ENCODE measurements around the gene CH25H.
"Not testable (repeated sequence)": the region's sequence is repeated elsewhere in the genome, so short reads cannot be mapped to it uniquely, and the experiment has no call there.

Gene CH25H, protein sequence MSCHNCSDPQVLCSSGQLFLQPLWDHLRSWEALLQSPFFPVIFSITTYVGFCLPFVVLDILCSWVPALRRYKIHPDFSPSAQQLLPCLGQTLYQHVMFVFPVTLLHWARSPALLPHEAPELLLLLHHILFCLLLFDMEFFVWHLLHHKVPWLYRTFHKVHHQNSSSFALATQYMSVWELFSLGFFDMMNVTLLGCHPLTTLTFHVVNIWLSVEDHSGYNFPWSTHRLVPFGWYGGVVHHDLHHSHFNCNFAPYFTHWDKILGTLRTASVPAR

DNA sequence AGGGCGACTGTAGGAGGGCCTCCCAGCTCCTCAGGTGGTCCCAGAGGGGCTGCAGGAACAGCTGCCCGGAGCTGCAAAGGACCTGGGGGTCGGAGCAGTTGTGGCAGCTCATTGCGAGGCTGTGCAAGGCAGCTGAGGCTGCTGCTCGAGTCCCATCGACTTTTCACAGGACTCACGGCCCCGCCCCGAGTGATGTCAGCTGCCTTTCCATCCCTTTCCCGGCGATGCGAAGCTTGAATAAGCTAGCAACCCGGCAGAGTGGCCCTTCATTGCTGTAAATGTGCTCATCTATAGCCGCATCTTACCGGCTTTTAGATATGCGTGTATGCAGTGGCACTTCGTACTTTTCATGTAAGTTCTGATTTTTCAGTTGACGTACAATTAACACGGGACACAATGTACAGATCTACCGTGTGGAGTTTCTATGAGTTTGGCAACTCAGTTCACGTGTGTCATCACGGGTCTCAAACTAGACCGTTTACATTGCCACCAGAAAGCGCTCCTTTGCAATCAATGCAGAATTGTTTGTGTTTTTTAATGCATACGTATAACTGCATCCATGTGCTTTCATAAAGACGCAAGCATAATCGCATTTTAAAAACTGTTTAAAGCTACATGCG lies at the start of gene CH25H:
Gene CH25H (minus strand): TSS at position 137 of the 620 bp plus-strand sequence. CDS start 25 bp downstream, at position 112.
- no peak for DNase-seq (ENCODE audit: insufficient read length, low spot score)
- no peak for FAIRE-seq
- TF ChIP-seq, protein P1, sequence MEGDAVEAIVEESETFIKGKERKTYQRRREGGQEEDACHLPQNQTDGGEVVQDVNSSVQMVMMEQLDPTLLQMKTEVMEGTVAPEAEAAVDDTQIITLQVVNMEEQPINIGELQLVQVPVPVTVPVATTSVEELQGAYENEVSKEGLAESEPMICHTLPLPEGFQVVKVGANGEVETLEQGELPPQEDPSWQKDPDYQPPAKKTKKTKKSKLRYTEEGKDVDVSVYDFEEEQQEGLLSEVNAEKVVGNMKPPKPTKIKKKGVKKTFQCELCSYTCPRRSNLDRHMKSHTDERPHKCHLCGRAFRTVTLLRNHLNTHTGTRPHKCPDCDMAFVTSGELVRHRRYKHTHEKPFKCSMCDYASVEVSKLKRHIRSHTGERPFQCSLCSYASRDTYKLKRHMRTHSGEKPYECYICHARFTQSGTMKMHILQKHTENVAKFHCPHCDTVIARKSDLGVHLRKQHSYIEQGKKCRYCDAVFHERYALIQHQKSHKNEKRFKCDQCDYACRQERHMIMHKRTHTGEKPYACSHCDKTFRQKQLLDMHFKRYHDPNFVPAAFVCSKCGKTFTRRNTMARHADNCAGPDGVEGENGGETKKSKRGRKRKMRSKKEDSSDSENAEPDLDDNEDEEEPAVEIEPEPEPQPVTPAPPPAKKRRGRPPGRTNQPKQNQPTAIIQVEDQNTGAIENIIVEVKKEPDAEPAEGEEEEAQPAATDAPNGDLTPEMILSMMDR (IDR thresholded peaks at IDR 0.05; ENCODE audit: insufficient read depth, missing control alignments), result no peak

DNA sequence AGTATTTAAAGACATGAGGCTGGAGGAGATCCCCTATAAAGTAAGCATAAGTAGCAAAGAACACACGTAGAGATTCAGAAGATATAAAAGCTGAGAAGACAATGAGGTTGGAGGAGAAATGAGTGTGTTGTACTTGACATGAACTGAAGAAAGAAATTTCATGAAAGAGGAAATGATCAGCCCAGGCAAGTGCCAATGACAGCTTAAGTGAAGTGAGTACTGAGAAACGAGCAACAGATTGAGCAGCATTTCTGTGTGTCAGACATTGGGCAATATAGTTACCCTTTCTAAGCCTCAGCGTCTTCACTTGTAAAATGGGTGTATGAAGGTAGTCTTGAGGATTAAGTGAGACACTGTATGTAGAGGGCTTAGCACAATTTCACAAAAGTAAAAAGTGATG lies 49.2 kb upstream of the CH25H start:
- DNase-seq (ENCODE audit: insufficient read length, low spot score), result no peak
- FAIRE-seq, result no peak
- TF ChIP-seq, protein P1 (IDR thresholded peaks at IDR 0.05; ENCODE audit: insufficient read depth, missing control alignments), result no peak

DNA sequence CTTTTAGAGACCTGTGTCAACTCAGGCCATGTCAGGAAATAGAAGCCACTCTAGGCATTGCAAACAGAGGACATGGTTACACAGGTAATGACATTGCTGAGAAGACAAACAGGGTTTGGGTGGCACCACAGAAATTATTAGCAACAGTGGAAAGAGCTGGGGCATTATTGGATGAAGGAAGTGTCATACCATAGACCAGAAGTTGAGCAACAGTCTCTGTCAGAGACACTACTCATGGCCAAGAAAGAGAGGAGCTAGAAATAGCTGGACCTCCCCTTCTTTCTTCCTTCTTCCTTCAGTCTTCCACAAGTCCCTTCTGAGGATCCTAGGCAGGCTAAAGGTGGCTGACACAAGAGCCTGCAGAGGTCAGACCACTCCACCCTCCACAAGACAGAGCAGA lies 48.7 kb upstream of the CH25H start:
- DNase-seq (ENCODE audit: insufficient read length, low spot score), result no peak
- TF ChIP-seq, protein P1 (IDR thresholded peaks at IDR 0.05; ENCODE audit: insufficient read depth, missing control alignments), result no peak
- FAIRE-seq, result no peak

DNA sequence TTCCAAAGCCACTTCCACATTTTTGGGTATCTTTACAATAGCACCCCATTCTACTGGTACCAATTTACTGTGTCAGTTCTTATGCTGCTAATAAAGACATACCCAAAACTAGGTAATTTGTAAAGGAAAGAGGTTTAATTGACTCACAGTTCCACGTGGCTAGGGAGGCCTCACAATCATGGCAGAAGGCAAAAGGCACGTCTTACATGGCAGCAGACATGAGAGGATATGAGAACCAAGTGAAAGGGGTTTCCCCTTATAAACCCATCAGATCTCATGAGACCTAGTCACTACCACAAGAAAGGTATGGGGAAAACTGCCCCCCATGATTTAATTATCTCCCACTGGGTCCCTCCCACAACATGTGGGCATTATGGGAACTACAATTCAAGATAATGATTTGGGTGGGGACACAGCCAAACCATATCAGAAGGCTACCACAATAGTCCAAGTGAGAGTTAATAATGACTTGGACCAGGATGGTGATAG lies 48.0 kb upstream of the CH25H start:
- not testable (repeated sequence) for DNase-seq (ENCODE audit: insufficient read length, low spot score); FAIRE-seq

DNA sequence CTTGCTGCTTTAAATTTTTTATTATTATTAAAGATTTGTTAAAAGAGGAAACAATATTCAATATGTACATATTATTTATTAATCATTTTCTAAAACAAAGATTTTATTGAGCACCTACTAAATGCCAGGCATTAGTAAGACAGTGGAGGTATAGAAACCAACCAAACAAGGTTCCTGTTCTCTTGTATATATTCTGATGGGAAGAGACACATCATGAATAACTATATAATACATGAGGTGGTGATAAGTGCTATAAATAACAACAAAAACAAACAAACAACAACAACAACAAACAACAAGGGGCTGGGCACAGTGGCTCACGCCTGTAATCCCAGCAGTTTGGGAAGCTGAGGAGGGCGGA lies 45.1 kb upstream of the CH25H start:
- no peak for DNase-seq (ENCODE audit: insufficient read length, low spot score)
- TF ChIP-seq, protein P1 (IDR thresholded peaks at IDR 0.05; ENCODE audit: insufficient read depth, missing control alignments), result no peak
- no peak for FAIRE-seq

DNA sequence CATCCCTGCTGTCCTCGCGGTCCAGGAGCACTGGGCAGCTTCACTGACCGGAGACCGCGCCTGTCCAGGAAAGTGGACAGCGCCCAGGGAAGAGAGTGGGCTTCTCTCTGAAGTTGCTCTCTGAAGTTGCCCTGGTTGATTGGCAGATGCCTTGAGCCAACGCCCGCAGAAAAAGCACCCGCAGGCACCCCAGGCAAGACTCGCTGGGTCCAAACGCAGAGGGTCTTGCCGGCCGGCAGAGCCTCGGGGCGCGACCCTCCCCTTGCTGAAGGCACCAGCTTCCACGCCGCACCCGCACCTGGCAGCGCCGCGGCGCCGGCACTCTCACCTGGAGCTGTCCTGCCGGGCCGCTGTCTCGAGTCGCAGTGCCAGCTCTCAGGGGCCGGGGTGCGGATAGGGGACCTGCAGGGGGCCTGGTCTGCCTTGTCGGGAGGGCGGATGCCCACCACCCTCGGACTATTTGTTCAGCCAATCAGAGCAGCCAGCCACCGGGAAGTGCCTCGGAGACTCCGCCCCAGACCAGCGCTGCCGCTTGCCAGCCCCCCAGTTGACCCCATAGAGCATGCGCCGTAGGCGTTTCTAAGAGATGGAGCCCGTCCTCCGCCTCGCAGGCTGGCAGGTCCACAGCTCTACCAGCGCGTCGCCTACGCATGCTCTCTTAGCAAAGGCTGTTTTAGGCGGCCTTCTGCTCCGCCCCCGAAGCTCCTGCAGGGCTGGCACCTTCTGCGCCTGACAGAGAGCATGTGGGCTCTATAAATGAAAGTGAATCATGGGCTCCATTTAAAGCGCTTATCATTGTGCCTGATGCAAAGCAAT lies 44.5 kb upstream of the CH25H start, which contains the start of gene LIPA:
Gene LIPA (minus strand): TSS at position 367 of the 816 bp plus-strand sequence. CDS start 4,127 bp downstream, outside the sequence.
- TF ChIP-seq, protein P1 (IDR thresholded peaks at IDR 0.05; ENCODE audit: insufficient read depth, missing control alignments), result no peak
- DNase-seq (ENCODE audit: insufficient read length, low spot score) (peak; percentile 72), FAIRE-seq (no peak)

DNA sequence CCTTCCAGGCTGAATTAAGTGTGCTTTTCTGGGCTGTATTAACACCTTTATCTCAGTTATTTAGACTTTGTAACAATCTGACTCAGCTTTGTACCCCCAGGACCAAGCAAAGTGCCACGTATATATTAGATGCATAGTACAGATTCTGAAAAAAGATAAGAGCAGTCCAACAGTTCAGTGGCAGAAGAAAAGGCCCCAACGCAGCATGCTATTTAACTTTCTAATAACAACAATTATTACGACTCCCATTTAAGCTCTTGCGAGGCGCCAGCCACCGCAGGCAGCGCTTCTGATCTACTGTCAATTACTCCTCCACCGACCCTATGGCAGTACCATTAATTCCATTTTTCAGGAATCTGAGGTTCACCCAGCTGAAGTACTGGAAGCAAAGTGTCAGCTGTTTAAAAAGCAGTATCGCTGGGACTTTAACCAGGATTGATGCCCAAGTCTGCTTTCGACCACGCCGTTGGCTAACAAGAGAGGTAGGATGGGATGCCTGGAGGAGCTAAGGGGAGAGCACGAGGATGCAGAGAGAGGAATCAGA lies 43.8 kb upstream of the CH25H start:
- DNase-seq (ENCODE audit: insufficient read length, low spot score) (no peak), FAIRE-seq (no peak)
- TF ChIP-seq, protein P1 (IDR thresholded peaks at IDR 0.05; ENCODE audit: insufficient read depth, missing control alignments), result no peak
